Spleen (tissue), 7 donors: ENCODE data around the gene TIMP2.

Source experiments
- CTCF ChIP-seq, 11 experiments: fragments of 200-600 bp in 7 of 11; fragments of 450-650 bp in 4 of 11; sonication (generic) in 4 of 11; IDR thresholded peaks in 8 of 11; conservative IDR thresholded peaks in 3 of 11; 1 replicate in 7 of 11; 2 replicates in 4 of 11; pipeline versions ENCODE4 v1.4.0 to v1.8.0; 2016 to 2021; ENCODE audit warnings: antibody characterized with exemption in 11 of 11, inconsistent platforms in 4 of 11, mild to moderate bottlenecking in 1 of 11
- POLR2A ChIP-seq, 3 donors: fragments of 450-650 bp; IDR thresholded peaks; one replicate each; pipeline ENCODE4 v1.5.1; 2017; ENCODE audit warnings: antibody characterized with exemption in 3 of 3, mild to moderate bottlenecking in 1 of 3
- POLR2AphosphoS5 ChIP-seq, 3 donors: sonication (generic); formaldehyde crosslinking; IDR thresholded peaks; one replicate each; pipeline ENCODE4 v1.5.1; 2017; ENCODE audit warnings: antibody characterized with exemption in 3 of 3
- donor health status: DM: no; HTN: no; CAD: no; lungs with moderate emphysema.
- donor health status: DM: no; HTN: no; CAD: no.
- donor health status: DM: no; HTN: no; CAD: no.

- TF ChIP-seq CTCF (IDR thresholded peaks at IDR 0.05 in 8 of 11, conservative IDR thresholded peaks at IDR 0.05 in 3 of 11) = no peak
- no peak for TF ChIP-seq POLR2A (IDR thresholded peaks at IDR 0.05)
- no peak for TF ChIP-seq POLR2AphosphoS5 (IDR thresholded peaks at IDR 0.05)
These were observed 27.5 kb downstream of the TIMP2 start for GRCh38 chr17:78897664-78898047.
